Stimulated activated CD8-positive, alpha-beta memory T cell treated with anti-CD3 and anti-CD28 coated beads, Interleukin-15, amount 100 ng/mL, for 48 hours (primary cell): ENCODE measurements around the gene IL21R.

Source experiments
- DNase-seq, 2 donors: peaks; one replicate each; pipeline ENCODE4 v3.0.0-alpha.2; 2020; ENCODE audit warnings: low read depth in 2 of 2

The IL21R gene

GRCh38 chr16:27462846-27463682 lies 61.1 kb downstream of the IL21R start:
- DNase-seq: no peak

DNA sequence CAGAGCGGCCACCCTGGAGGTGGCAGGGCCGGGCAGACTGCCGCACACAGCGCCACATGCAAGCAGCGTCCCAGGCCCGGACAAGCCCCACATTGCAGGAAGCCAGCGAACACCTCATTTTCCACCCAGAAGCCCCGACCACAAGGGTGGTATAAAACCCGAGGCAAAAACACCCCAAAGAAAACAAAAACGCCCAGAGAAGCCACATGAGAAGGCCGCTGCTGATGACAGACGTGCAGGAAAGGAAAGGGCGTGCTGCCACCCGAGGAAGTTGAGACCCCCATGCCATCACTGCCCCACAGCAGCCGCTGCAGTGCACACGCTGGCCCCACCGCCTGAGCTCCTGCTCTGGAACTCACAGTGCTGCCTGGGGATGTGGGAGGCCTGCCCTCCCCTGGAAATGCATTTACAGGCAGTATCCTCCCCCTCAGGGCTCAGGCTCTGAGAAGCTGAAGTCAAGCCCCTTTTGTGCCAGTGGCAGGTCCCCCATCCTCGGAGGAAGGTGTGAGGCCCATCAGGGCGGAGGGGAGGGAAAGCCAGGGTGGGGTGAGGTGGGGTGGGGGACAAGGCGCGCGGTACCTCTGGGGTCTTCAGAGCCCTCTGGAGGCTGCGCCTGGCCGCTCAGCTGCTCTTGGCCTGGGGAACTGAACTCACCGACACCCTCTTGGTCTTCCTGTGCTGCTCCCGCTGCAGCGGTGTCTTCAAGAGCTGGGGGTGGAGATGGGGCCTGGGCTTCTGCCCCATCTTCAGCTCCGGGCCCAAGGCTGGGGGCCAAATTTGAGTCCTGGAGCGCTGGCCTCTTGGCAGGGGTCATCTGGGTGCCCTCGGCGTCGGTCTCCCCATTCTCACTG lies 62.0 kb downstream of the IL21R start:
- DNase-seq: peak; percentile 54 to 59

GRCh38 chr16:27464626-27465482 lies 62.9 kb downstream of the IL21R start:
- DNase-seq: no peak

DNA sequence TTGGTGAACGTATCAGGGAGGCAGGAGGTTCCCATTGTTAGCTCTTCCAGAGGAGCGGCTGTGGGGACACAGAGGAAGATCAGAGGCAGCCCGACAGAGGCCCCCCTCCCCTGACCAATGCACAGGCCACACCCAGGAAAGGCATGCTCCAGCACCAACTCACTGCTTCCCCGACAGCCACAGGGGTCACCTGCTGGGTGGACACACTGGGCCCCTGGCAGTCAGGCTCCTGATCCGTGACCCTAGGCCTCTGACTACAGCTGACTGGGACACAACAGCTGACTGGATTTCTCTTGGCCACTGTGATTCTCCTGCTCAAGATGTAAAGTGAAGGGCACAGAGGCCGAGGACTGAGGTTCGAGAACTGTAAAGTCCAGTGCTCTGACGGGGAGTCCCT lies 63.5 kb downstream of the IL21R start:
- no peak for DNase-seq

GRCh38 chr16:27468941-27469531 lies 67.1 kb downstream of the IL21R start:
- DNase-seq: no peak

- no peak for DNase-seq
Measured at GRCh38 chr16:27470567-27471431, 68.8 kb downstream of the IL21R start.

DNA sequence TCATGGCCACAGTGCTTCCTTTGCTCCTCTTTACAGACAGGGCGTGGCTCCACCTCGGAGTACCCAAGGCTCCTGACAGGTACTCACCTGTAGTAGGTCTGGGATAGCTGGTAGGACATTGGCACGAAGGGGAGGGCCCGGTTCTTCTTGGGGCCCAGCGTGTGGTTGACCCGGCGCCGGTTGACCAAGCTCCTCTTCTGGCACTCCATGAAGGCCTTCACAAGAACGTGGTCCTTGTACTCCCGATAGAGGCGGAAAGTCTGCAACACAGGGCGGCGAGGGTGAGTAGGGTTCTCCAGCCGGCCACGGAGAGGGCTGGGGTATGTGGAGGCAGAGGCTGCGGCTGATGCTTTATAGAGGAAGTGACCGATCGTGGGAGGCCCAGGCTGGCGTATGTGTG lies 69.7 kb downstream of the IL21R start:
- no peak for DNase-seq

DNA sequence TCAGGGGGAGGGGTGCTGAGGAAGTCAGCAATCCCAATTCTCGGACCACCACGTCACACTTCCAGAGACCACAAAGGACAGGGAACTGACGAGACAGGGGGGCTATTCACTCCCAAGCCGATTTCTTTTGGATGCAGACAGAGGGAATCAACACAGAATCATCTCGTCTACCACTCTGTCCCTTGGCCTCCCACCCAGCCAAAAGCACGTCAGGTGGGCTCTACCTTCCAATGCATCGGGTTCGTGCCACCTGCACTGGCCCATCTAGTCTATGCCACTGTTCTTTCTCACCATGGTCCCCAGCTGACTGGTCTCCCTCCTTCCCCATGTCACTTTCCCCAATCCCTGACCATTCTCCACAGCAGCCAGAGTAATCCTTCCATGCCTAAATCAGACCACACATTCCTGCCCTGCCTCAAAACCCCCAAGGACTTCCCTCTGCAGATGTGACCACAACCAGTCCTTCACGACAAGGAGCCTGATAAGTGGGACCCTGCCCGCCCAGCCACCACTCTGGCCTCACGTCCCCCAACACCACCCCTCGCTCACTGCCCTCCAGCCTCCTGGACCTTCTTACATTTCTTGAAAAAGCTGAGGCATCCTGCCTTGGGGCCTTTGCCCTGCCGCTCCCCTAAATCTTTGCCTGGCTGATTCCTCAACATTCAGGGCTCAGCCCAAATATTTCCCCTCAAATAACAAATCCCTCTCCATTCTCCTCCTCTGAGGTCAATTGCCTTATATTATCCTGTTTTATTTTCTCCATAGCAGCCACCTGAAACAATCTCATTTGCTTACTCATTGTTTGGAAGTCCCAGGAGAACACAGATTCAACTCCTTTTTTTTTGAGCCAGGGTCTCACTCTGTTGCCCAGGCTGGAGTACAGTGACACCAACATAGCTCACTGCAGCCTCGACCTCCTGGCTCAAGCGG lies 70.4 kb downstream of the IL21R start:
- no peak for DNase-seq

GRCh38 chr16:27473101-27473900 lies 71.3 kb downstream of the IL21R start:
- DNase-seq: no peak

- no peak for DNase-seq
Measured at GRCh38 chr16:27474041-27474440, 72.1 kb downstream of the IL21R start.

- DNase-seq: no peak
Measured at GRCh38 chr16:27474921-27475320, 72.9 kb downstream of the IL21R start.

DNA sequence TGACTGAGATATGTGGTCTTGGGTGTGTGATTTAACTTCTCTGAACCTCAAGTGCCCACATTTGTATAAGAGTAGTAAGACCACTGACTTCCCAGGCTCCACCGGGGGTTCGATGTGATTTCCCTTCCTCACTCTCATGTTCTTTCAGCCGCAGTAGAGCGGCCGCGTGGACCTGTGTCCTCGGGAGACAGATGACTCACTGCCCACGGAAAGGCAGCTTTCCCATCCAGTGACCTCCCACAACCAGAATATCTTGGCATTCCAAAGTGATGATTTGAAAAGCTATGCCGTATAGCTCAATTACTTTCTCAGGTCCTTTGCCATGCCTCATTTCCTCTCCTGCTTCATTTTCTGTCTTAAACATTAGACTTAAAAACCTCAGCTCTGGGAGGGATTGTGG lies 73.6 kb downstream of the IL21R start:
- DNase-seq: no peak

- DNase-seq: no peak
Measured at GRCh38 chr16:27476240-27476639, 74.3 kb downstream of the IL21R start.

DNA sequence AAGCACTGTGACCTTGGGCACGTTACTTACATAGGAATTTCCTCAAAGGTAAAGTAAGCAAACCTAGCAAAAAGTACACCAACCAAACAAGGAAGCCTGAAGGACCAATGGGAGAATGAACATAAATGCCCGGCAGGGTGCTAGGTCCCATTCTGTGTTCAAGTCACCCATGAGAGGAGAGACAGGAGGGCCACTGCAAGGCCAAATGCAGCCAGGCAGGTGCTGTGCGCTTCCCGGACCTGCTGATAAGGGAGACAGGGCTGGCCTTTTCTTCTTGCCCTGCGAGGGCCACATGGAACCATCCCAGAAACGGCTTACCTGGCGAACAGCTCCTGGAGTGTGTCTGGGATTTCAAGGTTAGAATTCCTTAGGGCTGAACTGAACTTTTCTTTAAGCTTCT lies 78.8 kb downstream of the IL21R start:
- no peak for DNase-seq

GRCh38 chr16:27481282-27481934 lies 79.4 kb downstream of the IL21R start:
- no peak for DNase-seq

DNA sequence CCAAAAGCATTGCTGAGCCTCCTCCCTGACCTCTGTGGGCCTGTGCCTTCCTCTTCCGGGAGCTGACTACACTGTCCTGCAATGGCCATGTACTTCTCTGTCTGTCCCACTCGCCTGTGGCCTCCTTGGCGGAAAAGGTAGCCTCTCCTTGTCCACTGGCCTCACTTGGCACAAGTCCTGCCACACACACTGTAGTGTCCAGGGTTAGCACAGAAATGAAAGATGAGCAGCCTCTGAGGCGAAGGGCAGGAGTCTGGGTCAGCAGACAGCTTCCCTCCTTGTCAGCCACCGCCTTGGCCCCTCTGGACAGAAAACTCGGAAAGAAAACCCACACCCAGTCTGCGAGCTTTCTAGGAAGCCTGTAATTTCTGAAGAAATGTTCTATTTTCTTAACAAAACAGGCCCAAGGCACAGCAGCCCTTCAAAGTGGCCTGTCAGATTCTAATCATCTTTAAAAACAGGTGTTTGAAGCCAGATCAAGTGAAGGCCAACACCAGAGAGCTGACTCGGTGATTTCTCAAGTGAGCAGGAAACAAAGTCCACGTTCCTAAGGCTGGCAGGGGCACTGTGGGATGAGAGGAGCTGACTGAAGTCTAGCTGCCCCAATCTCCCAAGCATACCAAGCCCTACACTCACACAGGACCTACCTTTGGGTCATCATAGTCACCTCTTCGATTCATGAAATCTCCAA lies 80.6 kb downstream of the IL21R start:
- DNase-seq: no peak

- no peak for DNase-seq
Measured at GRCh38 chr16:27483088-27483437, 81.1 kb downstream of the IL21R start.

GRCh38 chr16:27483624-27484023 lies 81.7 kb downstream of the IL21R start:
- DNase-seq: no peak
